Stimulated activated CD4-positive, alpha-beta T cell treated with anti-CD3 and anti-CD28 coated beads, Interleukin-12 subunit alpha, Interleukin-12 subunit beta, amount 100 ng/mL, for 24 hours (primary cell): ENCODE results near the gene RPL41.
"Not testable (repeated sequence)": the region's sequence is repeated elsewhere in the genome, so short reads cannot be mapped to it uniquely, and the experiment has no call there.

Experiments used
- DNase-seq, 2 experiments: peaks; one replicate each; pipeline ENCODE4 v3.0.0-alpha.2; 2020; ENCODE audit warnings: low read depth in 2 of 2

Gene RPL41

DNA sequence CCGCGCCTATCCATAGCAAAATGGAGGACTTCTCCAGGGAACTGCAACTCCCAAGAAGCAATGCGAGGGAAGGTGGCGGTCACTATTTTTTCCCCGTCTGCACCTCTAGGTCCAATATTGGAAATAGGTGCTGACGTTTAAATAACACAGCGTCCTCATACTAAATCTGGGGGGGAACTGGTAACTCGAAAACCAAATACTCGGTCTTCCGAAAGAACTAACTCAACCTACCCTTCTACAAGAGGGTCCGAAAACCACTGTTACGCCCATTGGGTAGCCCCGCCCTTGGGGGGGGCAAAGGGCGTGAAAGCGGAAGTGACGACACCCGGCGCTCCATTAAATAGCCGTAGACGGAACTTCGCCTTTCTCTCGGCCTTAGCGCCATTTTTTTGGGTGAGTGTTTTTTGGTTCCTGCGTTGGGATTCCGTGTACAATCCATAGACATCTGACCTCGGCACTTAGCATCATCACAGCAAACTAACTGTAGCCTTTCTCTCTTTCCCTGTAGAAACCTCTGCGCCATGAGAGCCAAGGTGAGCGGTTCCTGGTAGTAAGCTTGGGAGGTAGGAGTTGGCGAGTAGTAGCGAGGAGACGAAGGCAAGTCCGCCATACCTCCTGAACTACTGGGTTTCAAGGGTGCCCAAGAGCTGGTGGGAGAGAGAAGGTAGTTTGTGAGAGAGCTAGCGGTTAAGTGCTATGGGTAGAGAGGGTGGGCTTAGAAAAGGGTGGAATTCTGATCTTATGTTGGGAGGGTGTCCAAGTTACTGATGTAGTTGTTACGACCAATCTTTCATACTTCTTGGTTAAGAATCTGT lies at the start of gene RPL41:
Gene RPL41 (plus strand): TSS at position 367 of the 815 bp plus-strand sequence.
- DNase-seq: peak; percentile 90

DNA sequence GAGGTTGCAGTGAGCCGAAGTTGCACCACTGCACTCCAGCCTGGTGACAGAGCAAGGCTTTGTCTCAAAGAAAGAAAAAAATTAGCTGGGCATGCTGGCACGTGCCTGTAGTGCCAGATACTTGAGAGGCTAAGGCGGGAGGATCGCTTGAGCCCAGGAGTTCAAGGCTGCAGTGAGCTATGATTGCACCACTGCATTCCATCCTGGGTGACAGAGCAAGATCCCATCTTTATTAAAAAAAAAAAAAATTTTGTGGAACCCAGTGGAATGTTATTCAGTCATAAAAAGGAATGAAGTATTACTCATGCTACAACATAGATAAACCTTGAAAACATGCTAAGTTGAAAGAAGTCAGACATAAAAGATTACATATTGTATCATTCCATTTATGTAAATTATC lies 44.8 kb upstream of the RPL41 start:
- DNase-seq: no peak

DNA sequence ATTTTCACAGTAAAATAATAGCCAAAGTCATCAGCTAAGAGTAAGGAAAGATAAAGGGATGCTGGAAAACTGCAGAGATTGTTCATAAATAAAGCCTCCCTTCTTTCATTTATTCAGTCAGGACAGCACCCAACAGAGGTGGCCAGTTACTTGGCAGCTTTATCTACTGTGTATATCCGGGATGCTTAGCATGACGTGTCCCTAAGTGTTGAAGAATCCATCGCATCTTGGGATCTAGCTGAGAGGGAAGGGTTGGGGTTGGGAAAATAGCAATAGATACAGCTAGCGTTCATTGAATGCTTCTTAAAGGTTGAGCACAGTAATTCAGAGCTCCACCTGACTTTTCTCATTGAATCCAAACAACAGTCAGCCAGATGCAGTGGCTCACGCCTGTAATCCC lies 42.0 kb upstream of the RPL41 start:
- no peak for DNase-seq

DNA sequence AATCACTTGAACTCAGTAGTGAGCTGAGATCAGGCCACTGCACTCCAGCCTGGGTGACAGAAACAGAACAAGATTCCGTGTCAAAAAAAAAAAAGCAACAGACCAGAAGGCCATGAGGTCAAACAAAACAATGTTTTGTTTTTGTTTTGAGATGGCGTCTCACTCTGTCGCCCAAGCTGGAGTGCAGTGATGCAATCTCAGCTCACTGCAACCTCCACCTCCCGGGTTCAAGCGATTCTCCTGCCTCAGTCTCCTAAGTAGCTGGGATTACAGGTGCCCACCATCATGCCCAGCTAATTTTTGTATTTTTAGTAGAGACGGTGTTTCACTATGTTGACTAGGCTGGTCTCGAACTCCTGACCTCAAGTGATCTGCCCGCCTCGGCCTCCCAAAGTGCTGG lies 38.5 kb upstream of the RPL41 start:
- DNase-seq: not testable (repeated sequence)

DNA sequence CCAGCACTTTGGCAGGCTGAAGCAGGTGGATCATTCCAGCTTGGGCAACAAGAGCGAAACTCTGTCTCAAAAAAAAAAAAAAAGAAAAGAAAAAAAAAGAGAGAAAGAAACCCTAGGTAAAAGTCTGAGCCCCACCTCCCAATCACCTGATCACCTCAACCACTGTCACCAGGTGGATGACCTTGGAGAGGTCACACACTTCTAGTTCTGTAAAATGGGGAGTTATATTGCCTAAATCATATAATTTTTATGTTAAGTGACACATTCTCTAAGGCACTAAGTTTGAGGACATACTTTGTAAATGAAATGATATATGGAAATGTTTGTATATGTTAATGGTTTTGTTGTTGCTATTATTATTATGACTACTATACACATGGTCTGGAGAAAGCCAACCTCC lies 38.0 kb upstream of the RPL41 start:
- no peak for DNase-seq

DNA sequence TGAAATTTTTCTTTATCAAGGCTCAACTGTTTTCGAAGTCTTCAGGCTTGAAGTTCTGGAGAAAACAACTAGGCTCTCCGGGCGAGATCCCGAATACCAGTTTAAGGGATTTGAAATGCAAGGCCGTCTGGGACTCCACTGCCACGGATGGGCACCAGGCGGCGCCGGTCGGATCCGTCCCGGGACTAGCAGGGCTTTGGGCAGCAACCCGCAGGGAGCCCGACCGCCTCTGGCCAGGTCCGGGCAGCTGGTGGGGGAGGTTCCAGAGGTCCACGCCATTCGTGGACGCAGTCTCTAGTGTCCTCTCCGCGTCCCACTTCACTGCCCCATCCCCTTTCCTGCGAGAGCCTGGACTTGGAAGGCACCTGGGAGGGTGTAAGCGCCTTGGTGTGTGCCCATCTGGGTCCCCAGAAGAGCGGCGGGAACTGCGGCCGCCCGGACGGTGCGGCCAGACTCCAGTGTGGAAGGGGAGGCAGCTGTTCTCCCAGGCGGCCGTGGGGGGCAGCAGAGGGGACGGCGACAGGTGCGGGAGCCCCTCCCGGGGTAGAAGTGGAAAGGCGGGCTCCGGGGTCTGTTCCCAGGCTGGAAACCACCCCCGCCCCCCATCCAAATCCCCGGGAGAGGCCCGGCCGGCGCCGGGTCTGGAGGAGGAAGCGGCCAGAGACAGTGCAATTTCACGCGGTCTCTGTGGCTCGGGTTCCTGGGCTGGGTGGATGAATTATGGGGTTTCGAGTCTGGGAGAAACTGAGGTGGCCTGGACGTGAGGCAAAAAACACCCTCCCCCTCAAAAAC lies 37.3 kb upstream of the RPL41 start:
- peak in 1 of 2 experiments; percentile 53 for DNase-seq

DNA sequence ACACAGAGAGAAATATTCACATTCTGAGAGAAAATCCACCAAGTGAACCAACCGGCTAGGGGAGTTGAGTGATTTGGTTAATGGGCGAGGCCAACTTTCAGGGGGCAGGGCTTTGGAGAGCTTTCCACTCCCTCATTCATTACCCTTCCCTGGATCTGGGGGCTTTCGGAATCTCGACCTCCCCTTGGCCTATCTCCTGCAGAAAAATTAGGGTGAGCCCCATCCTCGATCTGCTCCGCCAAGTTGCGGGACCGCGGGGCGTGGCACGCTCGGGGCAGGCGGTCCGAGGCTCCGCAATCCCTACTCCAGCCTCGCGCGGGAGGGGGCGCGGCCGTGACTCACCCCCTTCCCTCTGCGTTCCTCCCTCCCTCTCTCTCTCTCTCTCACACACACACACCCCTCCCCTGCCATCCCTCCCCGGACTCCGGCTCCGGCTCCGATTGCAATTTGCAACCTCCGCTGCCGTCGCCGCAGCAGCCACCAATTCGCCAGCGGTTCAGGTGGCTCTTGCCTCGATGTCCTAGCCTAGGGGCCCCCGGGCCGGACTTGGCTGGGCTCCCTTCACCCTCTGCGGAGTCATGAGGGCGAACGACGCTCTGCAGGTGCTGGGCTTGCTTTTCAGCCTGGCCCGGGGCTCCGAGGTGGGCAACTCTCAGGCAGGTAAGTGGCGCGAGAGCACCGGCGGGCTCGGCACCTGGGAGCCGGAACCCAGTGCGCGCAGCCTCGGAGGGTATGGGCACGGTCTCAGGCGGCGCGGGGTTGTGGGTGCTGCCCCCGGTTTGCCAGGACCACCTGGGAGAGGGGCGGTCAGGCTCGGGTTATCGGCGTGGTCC lies 36.5 kb upstream of the RPL41 start, which contains the start of gene ERBB3:
Gene ERBB3 (plus strand): TSS at position 443 of the 833 bp plus-strand sequence. CDS start 136 bp downstream, at position 579.
- peak in 1 of 2 experiments; percentile 63 for DNase-seq

DNA sequence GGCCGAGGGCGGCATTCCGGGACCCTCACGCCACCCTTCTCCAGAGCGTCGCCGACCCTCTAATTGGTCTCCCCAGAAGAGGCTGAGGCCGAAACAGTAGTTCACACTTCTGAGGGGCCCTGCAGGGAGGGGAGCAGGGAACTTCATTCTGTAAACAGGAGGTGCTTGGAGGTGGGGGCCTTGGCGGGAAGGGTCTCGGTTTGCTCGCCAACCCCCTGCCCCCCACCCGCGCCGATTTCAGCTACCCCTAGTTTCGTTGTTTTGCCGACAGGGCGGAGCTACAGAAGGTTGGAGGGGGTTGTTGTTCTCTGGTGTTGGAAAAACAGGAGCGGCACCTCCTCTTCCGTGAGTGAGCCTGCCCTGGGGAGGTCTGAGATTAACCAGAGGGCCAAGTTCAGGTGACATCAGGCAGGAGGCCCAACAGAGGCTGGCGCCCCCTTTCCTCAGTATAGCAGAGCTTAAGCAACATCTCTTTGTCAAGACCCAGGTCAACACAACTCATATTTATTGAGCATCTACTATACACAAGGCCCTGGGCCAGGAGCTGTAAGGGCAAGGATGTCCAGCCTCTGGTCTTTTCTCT lies 35.8 kb upstream of the RPL41 start:
- no peak for DNase-seq

DNA sequence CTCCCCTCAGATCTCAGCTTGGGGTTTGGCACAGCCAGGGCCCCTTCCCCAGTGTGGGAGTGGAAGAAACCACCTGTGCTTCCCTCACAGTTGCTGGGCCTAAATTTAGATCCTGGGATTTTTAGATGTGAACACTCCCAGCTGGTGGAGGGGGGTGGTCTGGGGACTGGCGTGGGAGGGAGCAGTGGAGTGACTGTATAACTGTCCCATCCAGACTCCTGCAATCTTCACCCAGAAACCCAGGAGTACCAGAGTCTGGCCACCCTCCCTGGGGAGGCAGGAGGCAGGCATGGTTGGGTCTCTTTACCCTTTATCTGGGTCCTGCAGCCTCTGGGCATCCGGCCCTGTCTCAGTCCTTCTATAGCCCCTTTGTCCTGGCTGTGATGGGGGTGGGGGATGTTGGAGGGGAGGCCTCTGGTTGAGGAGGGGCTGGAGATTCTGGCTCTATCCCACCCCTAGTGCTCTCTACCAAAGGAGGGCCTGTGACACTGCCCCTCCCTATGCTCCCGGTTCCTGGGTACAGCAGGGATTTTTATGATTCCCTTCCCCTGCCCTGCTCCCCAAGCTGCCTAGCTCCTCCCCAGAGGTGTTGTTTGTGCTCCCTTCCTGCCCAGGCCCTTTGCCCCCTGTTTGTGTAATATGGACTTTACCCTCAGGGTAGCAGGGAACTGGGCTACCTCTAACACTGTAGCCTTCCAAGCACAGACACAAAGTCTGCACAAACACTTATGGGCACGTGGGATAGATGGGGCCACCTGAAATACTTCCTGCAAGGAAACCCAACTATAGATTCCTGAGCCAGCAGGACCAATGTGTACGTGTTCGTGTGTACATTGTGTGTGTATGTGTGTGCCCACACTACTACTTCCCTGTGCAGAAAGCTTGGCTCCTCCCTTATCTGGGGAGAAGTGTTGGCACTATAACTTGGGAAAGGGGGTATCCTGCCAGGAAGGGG lies 34.8 kb upstream of the RPL41 start:
- DNase-seq: no peak

DNA sequence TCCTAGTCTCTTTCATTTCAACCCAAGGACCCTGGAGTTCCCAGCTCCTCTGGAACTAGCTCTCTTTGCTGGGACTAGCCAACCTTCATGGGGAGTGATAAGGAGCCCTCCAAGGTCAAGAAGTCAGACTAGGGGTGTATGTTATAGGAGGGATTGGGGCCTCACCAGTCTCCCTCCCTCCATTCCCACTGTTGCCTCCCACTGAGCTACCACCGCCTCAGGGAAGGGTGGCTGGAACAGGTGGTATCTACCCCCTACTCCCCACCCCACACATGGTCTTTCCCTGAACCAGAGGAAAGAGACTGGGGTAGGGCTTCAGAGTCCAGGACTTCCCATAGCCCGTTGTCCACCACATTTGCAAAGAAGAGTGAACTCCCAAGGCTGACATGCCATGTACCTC lies 34.1 kb upstream of the RPL41 start:
- DNase-seq: no peak

DNA sequence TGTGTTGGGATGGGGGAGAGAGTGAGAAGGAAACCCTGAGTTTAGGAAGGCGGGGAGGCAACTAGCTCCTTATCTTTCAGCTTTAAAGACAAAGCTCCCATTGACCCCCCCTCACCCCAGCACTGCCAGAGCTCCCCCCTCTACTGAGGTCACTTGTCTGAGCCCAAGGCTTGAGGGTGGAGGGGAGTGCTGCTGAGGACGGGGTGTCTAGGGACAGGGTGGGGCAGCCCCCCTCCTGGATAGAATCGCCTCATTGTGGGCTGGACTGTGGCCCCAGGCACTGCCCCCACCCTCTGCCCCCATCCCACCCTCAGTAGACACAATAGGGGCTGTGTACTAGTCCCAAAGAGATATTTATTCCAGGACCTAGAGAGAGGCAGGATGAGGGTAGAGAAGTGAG lies 33.5 kb upstream of the RPL41 start:
- no peak for DNase-seq

DNA sequence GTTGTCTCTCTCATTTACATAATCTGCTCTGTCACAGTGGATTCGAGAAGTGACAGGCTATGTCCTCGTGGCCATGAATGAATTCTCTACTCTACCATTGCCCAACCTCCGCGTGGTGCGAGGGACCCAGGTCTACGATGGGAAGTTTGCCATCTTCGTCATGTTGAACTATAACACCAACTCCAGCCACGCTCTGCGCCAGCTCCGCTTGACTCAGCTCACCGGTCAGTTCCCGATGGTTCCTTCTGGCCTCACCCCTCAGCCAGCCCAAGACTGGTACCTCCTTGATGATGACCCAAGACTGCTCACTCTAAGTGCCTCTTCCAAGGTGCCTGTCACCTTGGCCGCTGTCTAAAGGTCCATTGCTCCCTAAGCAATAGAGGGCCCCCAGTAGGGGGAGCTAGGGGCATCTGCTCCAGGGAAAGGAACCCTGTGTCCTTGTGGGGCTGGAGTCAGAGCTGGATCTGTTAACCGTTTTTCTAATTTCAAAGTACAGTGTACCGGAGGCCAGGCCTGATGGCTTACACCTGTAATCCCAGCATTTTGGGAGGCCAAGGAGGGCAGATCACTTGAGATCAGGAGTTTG lies 31.4 kb upstream of the RPL41 start:
- DNase-seq: peak in 1 of 2 experiments; percentile 20

DNA sequence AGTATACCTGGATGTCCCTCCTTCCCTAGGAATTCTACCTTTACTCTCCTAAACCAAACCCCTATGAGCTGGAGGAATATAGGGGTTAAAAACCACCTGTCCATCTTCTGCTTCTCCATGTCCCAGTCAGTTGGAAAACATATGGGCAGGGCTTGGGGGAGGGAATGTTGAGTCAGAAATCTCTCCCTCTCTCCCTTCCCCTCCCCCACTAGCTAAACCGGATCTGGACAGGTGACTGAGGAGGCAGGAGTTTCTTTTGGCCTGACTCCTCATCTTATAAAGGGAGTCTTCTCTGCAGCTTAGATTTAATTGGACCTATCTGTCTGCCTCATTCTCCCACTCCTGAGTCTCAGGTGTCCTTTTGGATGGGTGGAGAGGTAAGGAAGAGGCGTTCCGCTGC lies 30.3 kb upstream of the RPL41 start:
- DNase-seq: no peak

DNA sequence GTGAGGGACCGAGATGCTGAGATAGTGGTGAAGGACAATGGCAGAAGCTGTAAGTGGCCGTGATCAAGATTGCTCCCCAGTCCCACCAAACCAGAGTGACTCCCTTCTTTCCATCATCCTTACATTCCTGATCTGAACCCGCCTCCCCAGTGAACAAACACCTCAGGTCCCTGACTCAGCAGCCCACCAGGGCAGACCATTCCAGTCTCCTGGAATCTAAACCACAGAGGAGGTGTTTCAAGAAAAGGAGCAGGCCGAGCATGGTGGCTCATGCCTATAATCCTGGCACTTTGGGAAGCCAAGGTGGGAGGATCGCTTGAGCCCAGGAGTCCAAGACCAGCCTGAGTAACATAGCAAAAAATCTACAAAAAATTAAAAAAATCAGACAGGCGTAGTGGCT lies 29.8 kb upstream of the RPL41 start:
- no peak for DNase-seq

DNA sequence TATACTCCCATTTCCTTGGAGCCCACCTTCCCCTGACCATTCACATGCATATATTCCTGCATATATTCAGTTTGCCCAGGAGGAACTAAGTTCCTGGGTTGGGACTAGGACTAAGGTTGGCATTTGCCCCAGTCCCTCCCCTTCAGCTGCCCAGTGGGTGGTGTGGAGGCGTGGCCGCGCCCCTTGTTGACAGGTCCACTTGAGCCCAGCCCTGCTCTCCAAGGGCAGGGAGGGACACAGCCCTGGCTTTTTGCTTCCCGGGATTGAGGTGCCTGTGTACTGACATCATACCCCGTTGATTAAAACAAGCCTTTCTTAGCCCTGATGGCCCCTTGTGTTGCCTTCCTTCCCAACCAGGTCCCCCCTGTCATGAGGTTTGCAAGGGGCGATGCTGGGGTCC lies 29.2 kb upstream of the RPL41 start:
- no peak for DNase-seq

DNA sequence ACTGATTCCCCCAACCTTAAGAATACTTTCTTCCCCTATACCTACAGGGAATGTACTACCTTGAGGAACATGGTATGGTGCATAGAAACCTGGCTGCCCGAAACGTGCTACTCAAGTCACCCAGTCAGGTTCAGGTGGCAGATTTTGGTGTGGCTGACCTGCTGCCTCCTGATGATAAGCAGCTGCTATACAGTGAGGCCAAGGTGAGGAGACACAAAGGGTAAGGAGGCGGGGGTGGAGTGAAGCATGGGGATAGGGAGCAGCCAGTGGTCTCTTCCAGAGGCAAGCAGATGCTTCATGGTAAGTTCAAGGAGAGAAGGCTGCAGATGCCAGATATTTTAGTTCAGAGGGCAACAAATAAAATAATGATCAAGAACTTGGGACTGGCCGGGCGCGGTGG lies 18.7 kb upstream of the RPL41 start:
- DNase-seq: no peak

DNA sequence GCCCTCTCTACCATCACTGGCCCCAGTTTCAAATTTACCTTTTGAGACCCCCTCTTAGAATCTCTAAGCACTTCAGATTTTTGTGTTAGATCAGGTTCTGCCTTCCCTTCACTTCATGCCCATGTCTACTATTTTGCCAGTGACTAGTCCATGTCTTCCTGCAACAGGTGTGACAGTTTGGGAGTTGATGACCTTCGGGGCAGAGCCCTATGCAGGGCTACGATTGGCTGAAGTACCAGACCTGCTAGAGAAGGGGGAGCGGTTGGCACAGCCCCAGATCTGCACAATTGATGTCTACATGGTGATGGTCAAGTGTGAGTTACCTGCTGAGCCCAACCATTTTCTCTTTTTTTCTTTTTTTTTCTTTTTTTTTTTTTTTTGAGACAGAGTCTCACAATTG lies 17.8 kb upstream of the RPL41 start:
- no peak for DNase-seq

DNA sequence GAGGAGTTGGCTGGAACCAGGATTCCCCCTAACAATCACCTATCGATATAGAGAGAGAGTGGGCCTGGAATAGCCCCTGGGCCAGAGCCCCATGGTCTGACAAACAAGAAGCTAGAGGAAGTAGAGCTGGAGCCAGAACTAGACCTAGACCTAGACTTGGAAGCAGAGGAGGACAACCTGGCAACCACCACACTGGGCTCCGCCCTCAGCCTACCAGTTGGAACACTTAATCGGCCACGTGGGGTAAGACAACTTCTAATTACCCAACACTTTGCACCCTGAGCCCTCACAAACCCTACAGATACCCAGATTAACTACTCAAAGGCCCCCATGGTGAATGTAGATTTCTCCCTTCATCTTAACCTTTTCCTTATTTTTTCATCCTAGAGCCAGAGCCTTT lies 16.6 kb upstream of the RPL41 start:
- DNase-seq: no peak

DNA sequence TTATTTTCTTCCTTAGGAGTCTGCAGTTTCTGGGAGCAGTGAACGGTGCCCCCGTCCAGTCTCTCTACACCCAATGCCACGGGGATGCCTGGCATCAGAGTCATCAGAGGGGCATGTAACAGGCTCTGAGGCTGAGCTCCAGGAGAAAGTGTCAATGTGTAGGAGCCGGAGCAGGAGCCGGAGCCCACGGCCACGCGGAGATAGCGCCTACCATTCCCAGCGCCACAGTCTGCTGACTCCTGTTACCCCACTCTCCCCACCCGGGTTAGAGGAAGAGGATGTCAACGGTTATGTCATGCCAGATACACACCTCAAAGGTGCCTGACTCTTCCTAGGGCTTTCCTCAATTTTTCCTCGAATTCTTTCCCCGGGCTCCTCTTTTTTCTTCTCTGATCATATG lies 15.4 kb upstream of the RPL41 start:
- no peak for DNase-seq

DNA sequence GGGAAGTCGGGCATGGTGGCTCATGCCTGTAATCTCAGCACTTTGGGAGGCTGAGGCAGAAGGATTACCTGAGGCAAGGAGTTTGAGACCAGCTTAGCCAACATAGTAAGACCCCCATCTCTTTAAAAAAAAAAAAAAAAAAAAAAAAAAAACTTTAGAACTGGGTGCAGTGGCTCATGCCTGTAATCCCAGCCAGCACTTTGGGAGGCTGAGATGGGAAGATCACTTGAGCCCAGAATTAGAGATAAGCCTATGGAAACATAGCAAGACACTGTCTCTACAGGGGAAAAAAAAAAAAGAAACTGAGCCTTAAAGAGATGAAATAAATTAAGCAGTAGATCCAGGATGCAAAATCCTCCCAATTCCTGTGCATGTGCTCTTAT lies 13.8 kb upstream of the RPL41 start:
- no peak for DNase-seq
